ENCODE measurements around the gene DHRS4L2. TPM values are rescaled to one million over a fixed set of nuclear protein-coding genes. Genes with fewer than 3 reads are reported as not detected.
"Not testable (repeated sequence)": the region's sequence is repeated elsewhere in the genome, so short reads cannot be mapped to it uniquely, and the experiment has no call there.

DHRS4L2 gene
- total and polyA plus RNA-seq, 10 donors, result 9.2 to 54.4 (median 23.2) TPM

DNA sequence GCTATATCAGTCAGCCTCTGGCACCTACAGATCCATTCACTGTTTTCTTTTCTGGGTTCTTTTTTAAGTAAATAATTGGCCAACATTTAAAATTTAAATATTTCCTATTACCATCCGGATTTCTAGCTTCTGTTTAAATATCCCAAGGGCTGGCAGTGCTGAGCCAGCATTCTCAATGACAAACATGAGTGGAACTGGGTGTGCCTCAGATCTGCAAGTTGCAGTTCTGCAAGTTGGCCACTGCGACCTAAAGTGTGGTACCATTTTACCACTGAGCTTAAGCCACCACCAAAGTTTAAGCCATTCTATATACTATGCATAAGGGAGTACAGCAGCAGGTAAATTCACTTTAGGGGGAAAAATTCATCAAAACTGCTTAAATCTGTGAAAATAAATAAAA, 31.2 kb downstream of the DHRS4L2 start:
- H3K4me1 ChIP-seq; H3K27me3 ChIP-seq (replicated peaks in 1 of 7); H3K4me3 ChIP-seq; H3K36me3 ChIP-seq; H3K9me3 ChIP-seq; H3K27ac ChIP-seq; intact Hi-C loops (cut with DNase I; ENCODE audit: low total_unique reads); DNase-seq: not testable (repeated sequence)
- TF ChIP-seq, protein P1, sequence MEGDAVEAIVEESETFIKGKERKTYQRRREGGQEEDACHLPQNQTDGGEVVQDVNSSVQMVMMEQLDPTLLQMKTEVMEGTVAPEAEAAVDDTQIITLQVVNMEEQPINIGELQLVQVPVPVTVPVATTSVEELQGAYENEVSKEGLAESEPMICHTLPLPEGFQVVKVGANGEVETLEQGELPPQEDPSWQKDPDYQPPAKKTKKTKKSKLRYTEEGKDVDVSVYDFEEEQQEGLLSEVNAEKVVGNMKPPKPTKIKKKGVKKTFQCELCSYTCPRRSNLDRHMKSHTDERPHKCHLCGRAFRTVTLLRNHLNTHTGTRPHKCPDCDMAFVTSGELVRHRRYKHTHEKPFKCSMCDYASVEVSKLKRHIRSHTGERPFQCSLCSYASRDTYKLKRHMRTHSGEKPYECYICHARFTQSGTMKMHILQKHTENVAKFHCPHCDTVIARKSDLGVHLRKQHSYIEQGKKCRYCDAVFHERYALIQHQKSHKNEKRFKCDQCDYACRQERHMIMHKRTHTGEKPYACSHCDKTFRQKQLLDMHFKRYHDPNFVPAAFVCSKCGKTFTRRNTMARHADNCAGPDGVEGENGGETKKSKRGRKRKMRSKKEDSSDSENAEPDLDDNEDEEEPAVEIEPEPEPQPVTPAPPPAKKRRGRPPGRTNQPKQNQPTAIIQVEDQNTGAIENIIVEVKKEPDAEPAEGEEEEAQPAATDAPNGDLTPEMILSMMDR (IDR thresholded peaks at IDR 0.05 in 8 of 11, conservative IDR thresholded peaks at IDR 0.05 in 3 of 11), result peak in 7 of 11 experiments; percentile 18 to 53 (median 33)
- 33 to 45% (median 39%) methylated on average over 2 of the region's 2 CpGs for WGBS, 5 donors

DNA sequence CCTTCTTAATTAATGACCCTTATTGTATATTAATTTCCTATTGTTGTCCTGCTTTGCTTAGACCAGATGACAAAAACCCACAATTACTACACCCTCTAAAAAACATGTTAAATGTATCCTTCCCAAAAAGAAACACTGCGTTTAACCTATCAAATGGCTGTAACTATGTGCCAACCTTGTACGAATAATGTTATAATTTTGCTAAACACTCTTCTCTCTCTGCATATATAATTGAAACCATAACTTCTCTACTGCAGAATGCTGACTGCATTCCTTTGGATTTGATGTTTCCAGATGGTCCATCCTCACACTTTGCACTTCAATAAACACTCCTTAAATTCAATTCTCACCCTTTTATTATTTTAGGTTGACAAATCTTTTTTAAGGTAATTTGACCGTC, 31.8 kb downstream of the DHRS4L2 start:
- H3K4me3 ChIP-seq; H3K9me3 ChIP-seq; H3K27me3 ChIP-seq (replicated peaks in 1 of 7); DNase-seq; H3K4me1 ChIP-seq; H3K36me3 ChIP-seq; intact Hi-C loops (cut with DNase I; ENCODE audit: low total_unique reads); H3K27ac ChIP-seq: not testable (repeated sequence)
- WGBS, 5 donors, result 89 to 95% (median 92%) methylated on average over 3 of the region's 3 CpGs

DNA sequence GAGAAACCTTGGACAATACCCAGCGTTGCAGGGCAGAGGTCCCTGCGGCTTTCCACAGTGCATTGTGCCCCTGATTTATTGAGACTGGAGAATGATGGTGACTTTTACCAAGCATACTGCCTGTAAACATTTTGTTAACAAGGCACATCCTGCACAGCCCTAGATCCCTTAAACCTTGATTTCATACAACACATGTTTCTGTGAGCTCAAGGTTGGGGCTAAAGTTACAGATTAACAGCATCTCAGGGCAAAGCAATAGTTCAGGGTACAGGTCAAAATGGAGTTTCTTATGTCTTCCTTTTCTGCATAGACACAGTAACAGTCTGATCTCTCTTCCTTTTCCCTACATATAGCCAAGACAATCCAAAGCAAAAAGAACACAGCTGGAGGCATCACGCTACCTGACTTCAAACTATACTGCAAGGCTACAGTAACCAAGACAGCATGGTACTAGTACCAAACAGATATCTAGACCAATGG, 36.2 kb downstream of the DHRS4L2 start:
- H3K27me3 ChIP-seq (replicated peaks in 1 of 7); H3K4me3 ChIP-seq; H3K4me1 ChIP-seq; H3K27ac ChIP-seq; H3K36me3 ChIP-seq; H3K9me3 ChIP-seq; DNase-seq; intact Hi-C loops (cut with DNase I; ENCODE audit: low total_unique reads): not testable (repeated sequence)
- 78 to 97% (median 94%) methylated on average over 3 of the region's 3 CpGs for WGBS, 5 donors

DNA sequence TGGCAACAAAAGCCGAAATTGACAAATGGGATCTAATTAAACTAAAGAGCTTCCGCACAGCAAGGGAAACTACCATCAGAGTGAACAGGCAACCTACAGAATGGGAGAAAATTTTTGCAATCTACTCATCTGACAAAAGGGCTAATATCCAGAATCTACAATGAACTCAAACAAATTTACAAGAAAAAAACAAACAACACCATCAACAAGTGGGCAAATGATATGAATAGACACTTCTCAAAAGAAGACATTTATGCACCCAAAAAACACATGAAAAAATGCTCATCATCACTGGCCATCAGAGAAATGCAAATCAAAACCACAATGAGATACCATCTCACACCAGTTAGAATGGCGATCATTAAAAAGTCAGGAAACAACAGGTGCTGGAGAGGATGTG, 41.0 kb downstream of the DHRS4L2 start:
- WGBS, 5 donors, result 95 to 96% (median 96%) methylated on average over 2 to 3 of the region's 3 CpGs
- H3K27ac ChIP-seq; DNase-seq; intact Hi-C loops (cut with DNase I; ENCODE audit: low total_unique reads); H3K36me3 ChIP-seq; H3K4me3 ChIP-seq; H3K27me3 ChIP-seq (replicated peaks in 1 of 7): not testable (repeated sequence)
- Histone ChIP-seq H3K9me3 (peaks cover 0 to 29% (median 19%) of the 10 kb centered on the region in 8 donors), H3K4me1 (peaks cover 0 to 20% (median 0%) of the 10 kb centered on the region in 6 donors)

DNA sequence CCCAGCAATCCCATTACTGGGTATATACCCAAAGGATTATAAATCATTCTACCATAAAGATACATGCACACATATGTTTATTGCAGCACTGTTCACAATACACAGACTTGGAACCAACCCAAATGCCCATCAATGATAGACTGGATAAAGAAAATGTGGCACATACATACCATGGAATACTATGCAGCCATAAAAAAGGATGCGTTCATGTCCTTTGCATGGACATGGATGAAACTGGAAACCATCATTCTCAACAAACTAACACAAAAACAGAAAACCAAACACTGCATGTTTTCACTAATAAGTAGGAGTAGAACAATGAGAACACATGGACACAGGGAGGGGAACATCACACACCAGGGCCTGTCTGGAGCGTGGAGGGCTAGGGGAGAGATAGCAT, 42.6 kb downstream of the DHRS4L2 start:
- 90 to 96% (median 93%) methylated on average over 2 of the region's 2 CpGs for WGBS, 5 donors
- H3K27ac ChIP-seq; H3K4me3 ChIP-seq; DNase-seq; H3K27me3 ChIP-seq (replicated peaks in 1 of 7); intact Hi-C loops (cut with DNase I; ENCODE audit: low total_unique reads); H3K36me3 ChIP-seq: not testable (repeated sequence)
- Histone ChIP-seq H3K4me1 (peaks cover 0 to 35% (median 0%) of the 10 kb centered on the region in 6 donors), H3K9me3 (peaks cover 0 to 29% (median 19%) of the 10 kb centered on the region in 8 donors)

DNA sequence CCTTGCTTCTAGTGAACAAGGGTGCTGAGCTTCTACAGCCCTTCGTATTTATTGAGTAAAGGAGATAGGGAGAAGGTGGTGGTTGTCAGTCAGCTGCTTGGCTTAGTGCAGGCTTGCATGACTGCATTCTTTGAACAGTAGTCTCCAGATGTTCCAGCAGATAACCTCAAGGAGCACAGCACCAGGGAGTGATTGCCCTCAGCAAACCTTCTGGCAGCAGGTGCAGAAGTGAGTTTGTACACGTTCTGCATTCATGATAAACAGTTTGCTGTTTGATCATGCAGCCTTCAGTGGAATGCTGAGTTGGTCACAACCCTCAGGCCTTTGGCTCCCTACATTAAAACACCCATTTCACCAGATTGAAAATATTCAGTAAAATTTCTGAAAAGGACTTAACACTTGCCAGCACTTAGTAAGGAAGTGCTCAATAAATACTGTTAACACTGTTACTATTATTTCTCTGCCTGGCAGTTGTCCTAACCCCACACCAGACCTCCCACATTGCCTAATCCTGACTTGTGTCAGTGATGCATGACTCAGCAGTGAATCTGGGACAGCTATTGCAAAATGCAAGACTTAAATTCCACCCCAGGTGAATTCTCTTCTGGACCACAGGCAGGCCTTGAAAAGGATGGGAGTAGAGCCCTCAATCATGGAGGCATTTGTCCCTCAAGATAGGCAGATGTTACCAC, 44.1 kb downstream of the DHRS4L2 start:
- Histone ChIP-seq H3K36me3 (no peaks in the 10 kb centered on the region), H3K4me3 (no peak overlapping the region), H3K27ac (no peak overlapping the region), H3K9me3 (peaks cover 0 to 29% (median 19%) of the 10 kb centered on the region in 8 donors), H3K4me1 (peaks cover 0 to 48% (median 5%) of the 10 kb centered on the region in 6 donors), H3K27me3 (replicated peaks in 1 of 7) (no peaks in the 10 kb centered on the region)
- TF ChIP-seq POLR2AphosphoS5 (IDR thresholded peaks at IDR 0.05) (no peak), POLR2A (IDR thresholded peaks at IDR 0.05) (no peak)
- TF ChIP-seq, protein P1 (IDR thresholded peaks at IDR 0.05 in 8 of 11, conservative IDR thresholded peaks at IDR 0.05 in 3 of 11), result no peak
- 75 to 92% (median 85%) methylated on average over 2 of the region's 2 CpGs for WGBS, 5 donors
- intact Hi-C loops (cut with DNase I; ENCODE audit: low total_unique reads), result no loop called here
- no peak for DNase-seq

DNA sequence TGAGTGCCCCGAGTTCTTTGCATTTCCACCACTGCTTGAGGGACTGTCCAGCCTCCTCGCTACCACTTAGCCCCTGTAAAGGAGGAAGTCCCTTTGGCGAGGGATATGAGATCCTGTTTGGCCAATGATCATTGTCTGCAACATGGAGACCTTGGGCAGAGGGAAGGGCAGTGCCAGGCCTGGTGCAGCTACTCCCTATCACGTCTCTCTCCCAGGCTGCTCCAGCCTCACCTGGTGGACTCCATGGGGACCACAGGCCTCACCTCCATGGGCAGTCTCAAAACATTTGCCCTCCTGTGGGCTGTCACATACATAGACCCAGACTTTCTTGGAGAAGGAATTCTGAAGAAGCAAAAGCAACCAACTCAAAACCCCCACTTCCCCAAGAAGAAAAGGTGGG, 47.0 kb downstream of the DHRS4L2 start:
- H3K27me3 ChIP-seq (replicated peaks in 1 of 7); DNase-seq; H3K36me3 ChIP-seq; intact Hi-C loops (cut with DNase I; ENCODE audit: low total_unique reads): not testable (repeated sequence)
- Histone ChIP-seq H3K4me1 (peaks cover 0 to 48% (median 5%) of the 10 kb centered on the region in 6 donors), H3K9me3 (peaks cover 0 to 24% (median 19%) of the 10 kb centered on the region in 8 donors), H3K27ac (peak overlapping the region; percentile 6 to 89 (median 87)), H3K4me3 (peak overlapping the region in 5 of 8 donors; percentile 51 to 83 (median 59))
- 17 to 50% (median 33%) methylated on average over 2 to 3 of the region's 4 CpGs for WGBS, 5 donors
